ENCODE measurements around the gene SPATA7. TPM values are rescaled to one million over a fixed set of nuclear protein-coding genes. Genes with fewer than 3 reads are reported as not detected.

Gene SPATA7
- polyA plus RNA-seq, 1 of the 3 experiments (the other 2 are of a cell fraction): 3.5 TPM

DNA sequence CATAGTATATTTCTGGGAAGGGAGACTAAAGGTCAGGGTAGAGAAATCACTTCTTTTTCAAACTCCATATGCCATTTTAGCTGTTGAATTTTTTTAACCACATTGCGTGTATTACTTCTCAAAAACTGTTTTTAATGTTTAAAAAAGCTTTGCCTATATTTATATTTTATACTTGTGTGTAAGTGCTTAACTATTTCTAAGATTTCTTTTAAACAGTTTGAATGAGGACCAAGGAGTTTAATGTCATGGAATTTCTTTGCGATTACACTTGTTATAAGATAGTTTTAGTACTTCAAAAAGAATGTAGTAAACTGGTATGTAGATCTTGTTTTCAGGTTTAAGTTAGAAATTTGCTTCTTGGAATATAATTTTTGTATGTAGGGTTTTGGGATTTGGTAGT, 7.2 kb downstream of the SPATA7 start:
- POLR2A ChIA-PET: no interaction called here
- H2AFZ ChIP-seq (ENCODE audit: low read depth): no peak overlapping the region
- DNase-seq: no peak
- H3K79me2 ChIP-seq (ENCODE audit: insufficient read depth): no peaks in the 10 kb centered on the region
- no peak overlapping the region for H3K27ac ChIP-seq (ENCODE audit: low read depth in 2 of 2, low read length in 1 of 2)
- H3K4me2 ChIP-seq: no peak overlapping the region
- H3K36me3 ChIP-seq (replicated peaks in 1 of 2; ENCODE audit: control insufficient read depth in 1 of 2, insufficient read depth in 2 of 2, low read length in 1 of 2): peaks cover 26 to 30% of the 10 kb centered on the region in 2 experiments
- WGBS (ENCODE audit: low lambda C conversion rate): 99% methylated on average over 2 of the region's 2 CpGs
- no peaks in the 10 kb centered on the region for H3K9me3 ChIP-seq
- H4K20me1 ChIP-seq (ENCODE audit: insufficient read depth): no peaks in the 10 kb centered on the region
- TF ChIP-seq, protein P1, sequence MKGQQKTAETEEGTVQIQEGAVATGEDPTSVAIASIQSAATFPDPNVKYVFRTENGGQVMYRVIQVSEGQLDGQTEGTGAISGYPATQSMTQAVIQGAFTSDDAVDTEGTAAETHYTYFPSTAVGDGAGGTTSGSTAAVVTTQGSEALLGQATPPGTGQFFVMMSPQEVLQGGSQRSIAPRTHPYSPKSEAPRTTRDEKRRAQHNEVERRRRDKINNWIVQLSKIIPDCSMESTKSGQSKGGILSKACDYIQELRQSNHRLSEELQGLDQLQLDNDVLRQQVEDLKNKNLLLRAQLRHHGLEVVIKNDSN (IDR thresholded peaks at IDR 0.05; ENCODE audit: borderline replicate concordance, low read depth): no peak
- TF ChIP-seq JUND (IDR thresholded peaks at IDR 0.05): no peak
- TF ChIP-seq MXI1 (IDR thresholded peaks at IDR 0.05; ENCODE audit: low read depth, low read length): no peak
- TF ChIP-seq, protein P2, sequence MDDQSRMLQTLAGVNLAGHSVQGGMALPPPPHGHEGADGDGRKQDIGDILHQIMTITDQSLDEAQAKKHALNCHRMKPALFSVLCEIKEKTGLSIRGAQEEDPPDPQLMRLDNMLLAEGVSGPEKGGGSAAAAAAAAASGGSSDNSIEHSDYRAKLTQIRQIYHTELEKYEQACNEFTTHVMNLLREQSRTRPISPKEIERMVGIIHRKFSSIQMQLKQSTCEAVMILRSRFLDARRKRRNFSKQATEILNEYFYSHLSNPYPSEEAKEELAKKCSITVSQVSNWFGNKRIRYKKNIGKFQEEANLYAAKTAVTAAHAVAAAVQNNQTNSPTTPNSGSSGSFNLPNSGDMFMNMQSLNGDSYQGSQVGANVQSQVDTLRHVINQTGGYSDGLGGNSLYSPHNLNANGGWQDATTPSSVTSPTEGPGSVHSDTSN (IDR thresholded peaks at IDR 0.05): no peak
- no peak for TF ChIP-seq FOXJ3 (CRISPR knock-in tag; IDR thresholded peaks at IDR 0.05)
- TF ChIP-seq, protein P3, sequence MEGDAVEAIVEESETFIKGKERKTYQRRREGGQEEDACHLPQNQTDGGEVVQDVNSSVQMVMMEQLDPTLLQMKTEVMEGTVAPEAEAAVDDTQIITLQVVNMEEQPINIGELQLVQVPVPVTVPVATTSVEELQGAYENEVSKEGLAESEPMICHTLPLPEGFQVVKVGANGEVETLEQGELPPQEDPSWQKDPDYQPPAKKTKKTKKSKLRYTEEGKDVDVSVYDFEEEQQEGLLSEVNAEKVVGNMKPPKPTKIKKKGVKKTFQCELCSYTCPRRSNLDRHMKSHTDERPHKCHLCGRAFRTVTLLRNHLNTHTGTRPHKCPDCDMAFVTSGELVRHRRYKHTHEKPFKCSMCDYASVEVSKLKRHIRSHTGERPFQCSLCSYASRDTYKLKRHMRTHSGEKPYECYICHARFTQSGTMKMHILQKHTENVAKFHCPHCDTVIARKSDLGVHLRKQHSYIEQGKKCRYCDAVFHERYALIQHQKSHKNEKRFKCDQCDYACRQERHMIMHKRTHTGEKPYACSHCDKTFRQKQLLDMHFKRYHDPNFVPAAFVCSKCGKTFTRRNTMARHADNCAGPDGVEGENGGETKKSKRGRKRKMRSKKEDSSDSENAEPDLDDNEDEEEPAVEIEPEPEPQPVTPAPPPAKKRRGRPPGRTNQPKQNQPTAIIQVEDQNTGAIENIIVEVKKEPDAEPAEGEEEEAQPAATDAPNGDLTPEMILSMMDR (IDR thresholded peaks at IDR 0.05): no peak
- no peak for TF ChIP-seq EZH2phosphoT487 (IDR thresholded peaks at IDR 0.05; ENCODE audit: borderline replicate concordance, low read depth)
- no peak for TF ChIP-seq FOXM1 (IDR thresholded peaks at IDR 0.05; ENCODE audit: low read depth)
- no peak for TF ChIP-seq EP300 (IDR thresholded peaks at IDR 0.05; ENCODE audit: borderline replicate concordance in 1 of 2, low read depth in 1 of 2, low read length in 1 of 2)
- TF ChIP-seq RFX5 (IDR thresholded peaks at IDR 0.05; ENCODE audit: low read length): no peak
- TF ChIP-seq FOSL2 (IDR thresholded peaks at IDR 0.05; ENCODE audit: borderline replicate concordance, low read depth): no peak
- TF ChIP-seq RAD21 (IDR thresholded peaks at IDR 0.05; ENCODE audit: low read length): no peak
- no peak overlapping the region for H3K9ac ChIP-seq
- no peaks in the 10 kb centered on the region for H3F3A ChIP-seq (replicated peaks; ENCODE audit: insufficient read depth)
- H3K27me3 ChIP-seq (ENCODE audit: insufficient read depth): no peaks in the 10 kb centered on the region
- CTCF ChIA-PET: interaction anchor here (0.9 to 3.4 kb wide), 3 partner anchors 10 to 204 kb away, joined by 3 to 15 read pairs (median 4); no protein-coding TSS in a partner anchor
- H3K4me3 ChIP-seq (ENCODE audit: low read depth in 2 of 2, low read length in 1 of 2): no peak overlapping the region
- no peaks in the 10 kb centered on the region for H3K4me1 ChIP-seq (ENCODE audit: control insufficient read depth in 1 of 2, insufficient read depth in 2 of 2, low read depth in 1 of 2, low read length in 1 of 2)
- no peaks in the 10 kb centered on the region for H3K9me2 ChIP-seq

DNA sequence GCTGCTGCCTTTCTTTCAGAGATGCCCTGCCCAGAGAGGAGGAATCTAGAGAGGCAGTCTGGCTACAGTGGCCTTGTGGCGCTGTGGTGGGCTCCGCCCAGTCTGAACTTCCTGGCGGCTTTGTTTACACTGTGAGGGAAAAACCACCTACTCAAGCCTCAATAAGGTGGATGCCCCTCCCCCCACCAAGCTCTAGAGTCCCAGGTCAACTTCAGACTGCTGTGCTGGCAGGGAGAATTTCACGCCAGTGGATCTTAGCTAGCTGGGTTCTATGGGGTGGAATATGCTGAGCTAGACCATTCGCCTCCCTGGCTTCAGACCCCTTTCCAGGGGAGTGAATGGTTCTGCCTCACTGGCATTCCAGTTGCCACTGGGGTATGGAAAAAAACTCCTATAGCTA, 25.6 kb downstream of the SPATA7 start:
- Histone ChIP-seq H3K79me2 (ENCODE audit: insufficient read depth) (no peaks in the 10 kb centered on the region), H3K9ac (no peak overlapping the region), H3K36me3 (replicated peaks in 1 of 2; ENCODE audit: control insufficient read depth in 1 of 2, insufficient read depth in 2 of 2, low read length in 1 of 2) (no peaks in the 10 kb centered on the region), H3K27me3 (ENCODE audit: insufficient read depth) (no peaks in the 10 kb centered on the region), H3K27ac (ENCODE audit: low read depth in 2 of 2, low read length in 1 of 2) (no peak overlapping the region), H3K4me2 (no peak overlapping the region), H2AFZ (ENCODE audit: low read depth) (no peak overlapping the region), H3F3A (replicated peaks; ENCODE audit: insufficient read depth) (no peaks in the 10 kb centered on the region), H3K9me3 (peaks cover 6% of the 10 kb centered on the region; the same call in 1 of the 2 replicates), H4K20me1 (ENCODE audit: insufficient read depth) (no peaks in the 10 kb centered on the region), H3K4me1 (ENCODE audit: control insufficient read depth in 1 of 2, insufficient read depth in 2 of 2, low read depth in 1 of 2, low read length in 1 of 2) (no peaks in the 10 kb centered on the region), H3K9me2 (no peaks in the 10 kb centered on the region), H3K4me3 (ENCODE audit: low read depth in 2 of 2, low read length in 1 of 2) (no peak overlapping the region)
- POLR2A ChIA-PET: no interaction called here
- 89% methylated on average over 3 of the region's 5 CpGs for WGBS (ENCODE audit: low lambda C conversion rate)
- CTCF ChIA-PET: no interaction called here
- no peak for DNase-seq
- TF ChIP-seq EZH2phosphoT487 (IDR thresholded peaks at IDR 0.05; ENCODE audit: borderline replicate concordance, low read depth): no peak
- TF ChIP-seq ELF1 (IDR thresholded peaks at IDR 0.05): no peak
- TF ChIP-seq JUND (IDR thresholded peaks at IDR 0.05): no peak
- TF ChIP-seq, protein P4, sequence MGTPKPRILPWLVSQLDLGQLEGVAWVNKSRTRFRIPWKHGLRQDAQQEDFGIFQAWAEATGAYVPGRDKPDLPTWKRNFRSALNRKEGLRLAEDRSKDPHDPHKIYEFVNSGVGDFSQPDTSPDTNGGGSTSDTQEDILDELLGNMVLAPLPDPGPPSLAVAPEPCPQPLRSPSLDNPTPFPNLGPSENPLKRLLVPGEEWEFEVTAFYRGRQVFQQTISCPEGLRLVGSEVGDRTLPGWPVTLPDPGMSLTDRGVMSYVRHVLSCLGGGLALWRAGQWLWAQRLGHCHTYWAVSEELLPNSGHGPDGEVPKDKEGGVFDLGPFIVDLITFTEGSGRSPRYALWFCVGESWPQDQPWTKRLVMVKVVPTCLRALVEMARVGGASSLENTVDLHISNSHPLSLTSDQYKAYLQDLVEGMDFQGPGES (IDR thresholded peaks at IDR 0.05; ENCODE audit: low read depth, low read length): no peak
- TF ChIP-seq, protein P1 (IDR thresholded peaks at IDR 0.05; ENCODE audit: borderline replicate concordance, low read depth): no peak
- TF ChIP-seq SMC3 (IDR thresholded peaks at IDR 0.05; ENCODE audit: low read depth, low read length): no peak
- TF ChIP-seq, protein P5, sequence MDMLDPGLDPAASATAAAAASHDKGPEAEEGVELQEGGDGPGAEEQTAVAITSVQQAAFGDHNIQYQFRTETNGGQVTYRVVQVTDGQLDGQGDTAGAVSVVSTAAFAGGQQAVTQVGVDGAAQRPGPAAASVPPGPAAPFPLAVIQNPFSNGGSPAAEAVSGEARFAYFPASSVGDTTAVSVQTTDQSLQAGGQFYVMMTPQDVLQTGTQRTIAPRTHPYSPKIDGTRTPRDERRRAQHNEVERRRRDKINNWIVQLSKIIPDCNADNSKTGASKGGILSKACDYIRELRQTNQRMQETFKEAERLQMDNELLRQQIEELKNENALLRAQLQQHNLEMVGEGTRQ (IDR thresholded peaks at IDR 0.05; ENCODE audit: borderline replicate concordance, low read depth, low read length): no peak
- TF ChIP-seq, protein P6, sequence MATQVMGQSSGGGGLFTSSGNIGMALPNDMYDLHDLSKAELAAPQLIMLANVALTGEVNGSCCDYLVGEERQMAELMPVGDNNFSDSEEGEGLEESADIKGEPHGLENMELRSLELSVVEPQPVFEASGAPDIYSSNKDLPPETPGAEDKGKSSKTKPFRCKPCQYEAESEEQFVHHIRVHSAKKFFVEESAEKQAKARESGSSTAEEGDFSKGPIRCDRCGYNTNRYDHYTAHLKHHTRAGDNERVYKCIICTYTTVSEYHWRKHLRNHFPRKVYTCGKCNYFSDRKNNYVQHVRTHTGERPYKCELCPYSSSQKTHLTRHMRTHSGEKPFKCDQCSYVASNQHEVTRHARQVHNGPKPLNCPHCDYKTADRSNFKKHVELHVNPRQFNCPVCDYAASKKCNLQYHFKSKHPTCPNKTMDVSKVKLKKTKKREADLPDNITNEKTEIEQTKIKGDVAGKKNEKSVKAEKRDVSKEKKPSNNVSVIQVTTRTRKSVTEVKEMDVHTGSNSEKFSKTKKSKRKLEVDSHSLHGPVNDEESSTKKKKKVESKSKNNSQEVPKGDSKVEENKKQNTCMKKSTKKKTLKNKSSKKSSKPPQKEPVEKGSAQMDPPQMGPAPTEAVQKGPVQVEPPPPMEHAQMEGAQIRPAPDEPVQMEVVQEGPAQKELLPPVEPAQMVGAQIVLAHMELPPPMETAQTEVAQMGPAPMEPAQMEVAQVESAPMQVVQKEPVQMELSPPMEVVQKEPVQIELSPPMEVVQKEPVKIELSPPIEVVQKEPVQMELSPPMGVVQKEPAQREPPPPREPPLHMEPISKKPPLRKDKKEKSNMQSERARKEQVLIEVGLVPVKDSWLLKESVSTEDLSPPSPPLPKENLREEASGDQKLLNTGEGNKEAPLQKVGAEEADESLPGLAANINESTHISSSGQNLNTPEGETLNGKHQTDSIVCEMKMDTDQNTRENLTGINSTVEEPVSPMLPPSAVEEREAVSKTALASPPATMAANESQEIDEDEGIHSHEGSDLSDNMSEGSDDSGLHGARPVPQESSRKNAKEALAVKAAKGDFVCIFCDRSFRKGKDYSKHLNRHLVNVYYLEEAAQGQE (IDR thresholded peaks at IDR 0.05; ENCODE audit: low read depth, low read length): no peak

Data from SK-N-SH (cell line).